Activated CD8-positive, alpha-beta memory T cell treated with anti-CD3 and anti-CD28 coated beads, Interleukin-2, amount 50 U/mL, for 1 hour (primary cell): ENCODE measurements around the gene SOCS7.
"Not testable (repeated sequence)": the region's sequence is repeated elsewhere in the genome, so short reads cannot be mapped to it uniquely, and the experiment has no call there.

ENCODE experiments used
- DNase-seq: peaks from one replicate; pipeline ENCODE4 v3.0.0-alpha.2; 2020; ENCODE audit errors: extremely low read depth

Gene SOCS7

DNA sequence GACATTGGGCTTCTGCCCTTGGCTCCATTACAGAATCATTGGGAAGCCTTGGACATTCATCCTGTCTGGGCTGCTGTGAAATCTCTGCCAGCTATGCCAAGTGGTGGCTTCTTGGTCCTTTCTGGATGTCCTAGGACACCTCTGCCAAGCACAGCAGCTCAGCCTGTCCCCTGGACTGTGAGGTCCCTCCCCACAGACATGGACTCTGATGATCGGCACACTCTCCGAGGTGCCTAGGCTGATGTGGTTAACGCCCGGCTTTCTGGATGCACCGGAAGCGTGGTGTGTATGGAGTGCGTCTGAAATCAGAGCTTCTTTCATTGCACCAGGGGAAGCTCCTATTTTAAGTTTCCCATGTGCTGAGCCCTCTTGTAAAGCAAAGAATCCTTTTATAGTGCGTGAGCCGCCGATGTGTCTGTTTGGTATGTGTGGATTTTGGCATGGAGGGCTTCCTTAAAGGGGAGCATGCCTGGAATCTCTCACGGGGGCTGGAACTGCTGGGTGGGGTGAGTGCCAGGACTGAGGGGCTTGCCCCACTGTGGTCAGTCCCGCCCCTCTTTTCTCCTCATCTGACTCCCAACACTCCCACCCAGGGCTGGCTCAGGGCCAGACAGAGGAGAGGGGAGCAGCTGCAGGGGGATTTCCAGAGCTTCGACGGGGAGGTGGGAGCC is 69.7 kb downstream of the SOCS7 start:
- no peak for DNase-seq

DNA sequence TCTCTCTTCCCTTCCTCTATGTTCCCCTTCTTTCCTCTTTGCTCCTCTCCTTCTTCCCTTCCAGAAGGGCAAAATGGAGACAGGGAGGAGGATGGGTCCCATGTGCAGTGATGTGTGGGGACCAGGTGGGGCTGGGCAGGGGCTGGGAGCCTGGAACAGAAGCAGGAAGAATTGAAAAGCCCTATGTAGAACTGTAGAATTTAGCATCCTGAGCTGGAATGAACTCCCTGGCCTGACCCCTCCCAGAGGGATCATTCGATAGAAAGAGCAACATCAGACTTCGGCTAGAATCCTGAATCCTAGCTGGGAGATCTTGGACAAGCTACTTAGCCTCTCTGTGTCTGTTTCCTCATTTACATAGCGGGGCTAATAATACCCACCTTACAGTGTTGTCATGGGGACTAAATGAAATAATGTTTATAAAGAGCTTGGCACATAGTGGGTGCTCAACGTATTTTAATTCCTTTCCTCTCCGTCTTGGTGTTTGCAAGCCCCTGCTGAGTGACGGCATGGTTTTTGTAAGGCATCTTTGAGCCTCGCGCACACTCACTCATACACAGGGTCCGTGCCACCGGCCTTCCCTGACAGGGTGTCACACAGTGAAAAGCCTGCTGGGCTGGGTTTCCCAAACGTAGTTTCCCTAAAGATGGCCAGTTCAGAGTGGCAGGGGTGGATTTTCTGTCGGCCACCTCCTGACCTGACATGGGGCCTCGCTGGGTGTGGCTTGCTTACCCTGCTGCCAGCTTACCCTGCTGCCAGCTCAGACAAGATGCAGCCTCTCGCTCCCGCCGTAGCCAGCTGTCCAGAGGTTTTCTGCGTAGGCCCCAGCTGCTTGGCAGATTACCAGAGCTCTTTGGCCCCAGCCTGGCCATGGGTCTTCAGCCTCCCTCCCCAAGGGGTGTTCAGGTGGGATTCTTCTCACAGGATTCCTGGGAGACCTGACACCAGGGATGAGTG is 70.5 kb downstream of the SOCS7 start:
- DNase-seq = no peak

GRCh38 chr17:38424297-38424972 is 72.8 kb downstream of the SOCS7 start:
- no peak for DNase-seq

DNA sequence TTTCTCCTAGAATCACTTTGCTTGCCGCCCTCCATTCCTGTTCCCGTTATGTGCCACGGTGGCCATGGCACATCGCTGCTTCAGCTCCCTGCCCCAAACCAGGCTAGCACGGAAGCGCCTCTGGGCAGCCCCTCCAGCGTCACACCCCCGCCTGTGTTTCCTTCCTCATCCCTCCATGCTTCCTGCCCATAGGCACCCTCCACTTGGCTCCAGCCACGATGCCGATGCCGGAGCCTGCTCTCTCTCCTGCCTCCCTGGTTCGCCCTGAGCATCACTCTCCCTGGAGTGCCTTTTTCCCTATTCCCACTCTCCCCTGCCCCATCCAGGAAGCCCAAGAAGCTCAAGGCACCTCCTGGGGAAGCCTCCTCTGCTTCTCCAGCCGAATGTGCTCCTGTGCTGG is 73.4 kb downstream of the SOCS7 start:
- DNase-seq = no peak

- no peak for DNase-seq
Measured at GRCh38 chr17:38425744-38426143, 74.1 kb downstream of the SOCS7 start.

- no peak for DNase-seq
Measured at GRCh38 chr17:38426441-38426840, 74.8 kb downstream of the SOCS7 start.

- no peak for DNase-seq
Measured at GRCh38 chr17:38427160-38427949, 75.7 kb downstream of the SOCS7 start.

GRCh38 chr17:38428112-38428642 is 76.5 kb downstream of the SOCS7 start, which contains the start of gene ARHGAP23:
Gene ARHGAP23, plus strand, starts transcription at chr17:38428464. Its CDS starts 22 bp downstream, at chr17:38428486.
- no peak for DNase-seq

- no peak for DNase-seq
Measured at GRCh38 chr17:38428643-38429371, 77.2 kb downstream of the SOCS7 start.

- DNase-seq = no peak
Measured at GRCh38 chr17:38429476-38430100, 77.9 kb downstream of the SOCS7 start.

- DNase-seq = no peak
Measured at GRCh38 chr17:38430316-38430715, 78.7 kb downstream of the SOCS7 start.

GRCh38 chr17:38430822-38431221 is 79.2 kb downstream of the SOCS7 start:
- DNase-seq = no peak

- DNase-seq = no peak
Measured at GRCh38 chr17:38431346-38432145, 79.9 kb downstream of the SOCS7 start.

DNA sequence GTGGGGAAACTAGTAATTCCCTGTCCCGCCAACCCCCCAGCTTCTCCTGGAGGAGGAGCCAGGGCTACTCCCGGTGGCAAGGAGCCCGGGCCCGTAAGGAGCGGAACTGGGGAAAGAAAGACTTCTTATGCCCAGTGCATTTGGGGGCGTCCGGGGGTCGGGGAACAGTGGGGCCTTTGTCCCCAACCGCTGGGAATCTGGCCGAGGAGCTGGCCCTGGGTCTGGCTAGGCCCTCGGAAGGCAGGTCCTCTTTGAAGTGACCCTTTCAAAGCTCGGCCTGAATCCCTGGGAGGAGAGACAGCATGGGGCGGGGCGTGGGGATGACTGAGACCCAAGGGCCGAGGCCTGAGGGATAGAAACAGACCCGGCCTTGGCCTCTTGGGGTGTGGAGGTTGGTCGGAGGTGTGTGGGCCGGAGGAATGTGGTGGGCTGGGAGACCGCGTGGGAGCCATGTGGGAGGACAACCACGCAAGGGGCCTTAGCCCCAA is 82.6 kb downstream of the SOCS7 start:
- no peak for DNase-seq

GRCh38 chr17:38435795-38436194 is 84.2 kb downstream of the SOCS7 start:
- no peak for DNase-seq

DNA sequence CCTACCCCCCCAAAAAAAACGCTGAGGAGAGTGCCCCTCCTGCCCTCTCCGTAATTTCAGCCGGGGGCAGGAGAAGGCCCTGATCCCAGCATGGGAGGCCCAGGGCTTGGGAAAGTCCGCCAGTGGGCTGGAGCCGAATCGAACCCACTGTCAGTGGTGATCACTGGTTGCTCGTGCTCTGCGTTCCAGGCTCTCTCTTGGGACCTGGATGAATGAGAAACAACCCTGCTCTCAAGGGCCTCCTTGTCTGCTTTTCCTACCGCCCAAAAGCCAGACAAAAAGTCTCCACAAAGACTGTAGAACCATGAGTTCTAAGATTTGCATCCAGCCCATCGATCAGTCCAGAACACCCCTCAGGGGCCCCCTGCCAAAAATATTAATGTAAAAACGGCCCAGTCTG is 84.7 kb downstream of the SOCS7 start:
- DNase-seq = no peak

DNA sequence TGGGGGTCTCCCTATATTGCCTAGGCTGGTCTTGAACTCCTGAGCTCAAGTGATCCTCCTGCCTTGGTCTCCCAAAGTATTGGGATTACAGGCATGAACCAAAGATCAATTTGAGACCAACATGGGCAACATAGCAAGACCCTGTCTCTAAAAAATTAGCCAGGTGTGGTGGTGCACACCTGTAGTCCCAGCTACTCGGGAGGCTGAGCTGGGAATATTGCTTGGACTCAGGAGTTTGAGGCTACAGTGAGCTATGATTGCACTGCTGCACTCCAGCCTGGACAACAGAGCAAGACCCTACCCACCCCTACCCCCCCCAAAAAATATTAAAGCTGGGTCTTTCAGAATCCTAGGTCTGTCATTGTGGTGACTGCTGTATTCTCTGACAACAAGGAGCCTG is 85.7 kb downstream of the SOCS7 start:
- DNase-seq = not testable (repeated sequence)

- DNase-seq = no peak
Measured at GRCh38 chr17:38439436-38439835, 87.8 kb downstream of the SOCS7 start.
